Heart left ventricle (tissue), 13 donors: ENCODE data around the gene SUSD6.

Experiments used
- CTCF ChIP-seq, 12 donors: fragments of 200-600 bp; sonication (generic) in 4 of 12; IDR thresholded peaks; one replicate each; pipeline versions ENCODE4 v1.5.0 to v1.8.0; 2018 to 2022; ENCODE audit warnings: antibody characterized with exemption in 12 of 12, mild to moderate bottlenecking in 5 of 12
- POLR2A ChIP-seq, 2 donors: fragments of 450-650 bp; IDR thresholded peaks; one replicate each; pipeline ENCODE4 v1.6.1; 2017; ENCODE audit warnings: antibody characterized with exemption in 2 of 2, mild to moderate bottlenecking in 2 of 2, moderate library complexity in 2 of 2
- donor health status: ischemic (EF 13 %, LVEDD 7.1; RV severe dilation, severe dysfunction).
- donor health status: DM: no; HTN: yes; CAD: no.
- donor health status: DM: no; HTN: no; CAD: no.
- donor health status: ischemic (EF 25% LVEDD 6.9; RV normal size, moderate dysfunction).
- donor health status: ischemic (EF 25% LVEDD 5.7; RV mildly dilated, moderate dysfunction).
- donor health status: ischemic (EF 35%, LVEDD 5.7; RV mildly dilated, moderate dysfunction).
- donor health status: nonischemic (EF 11% LVEDD 7.7; RV severe dilation, severe dysfunction).
- donor health status: DM: yes; HTN: yes; CAD: no.
- donor health status: PGD.
- donor health status: ischemic (EF 29% LVEDD 5.4; RV normal size, mild dysfunction).
- donor health status: nonischemic (EF 23%, LVEDD 6.1; RV moderate dilation, normal function).

- TF ChIP-seq CTCF (IDR thresholded peaks at IDR 0.05) (no peak), POLR2A (IDR thresholded peaks at IDR 0.05) (no peak)
Measured at GRCh38 chr14:69652942-69653684, 41.7 kb downstream of the SUSD6 start.
